Calu3 (cell line): ENCODE measurements around the gene ABCC8. TPM values are rescaled to one million over a fixed set of nuclear protein-coding genes. Genes with fewer than 3 reads are reported as not detected.

ENCODE experiments used
- BruUV-seq: library from RNA; stranded (reverse); fragments of 400-500 nt; replicated peaks from 2 replicates; lab custom pipeline; 2021; lab: Mats Ljungman, UMichigan
- CTCF ChIA-PET: fragments of 300-600 bp; sonication (Branson Sonifier 250); formaldehyde crosslinking; loops from one replicate; lab custom pipeline; 2022; ENCODE audit warnings: antibody characterized with exemption; lab: Charles Lee
- DNase-seq: peaks from one replicate; pipeline ENCODE4 v3.0.0; 2022
- H3K27ac Mint-ChIP-seq: one replicate; pipeline ENCODE4 v1.8.0; 2022; ENCODE audit warnings: mixed read lengths; ENCODE audit not compliant: unreplicated experiment
- H3K27me3 Mint-ChIP-seq: one replicate; pipeline ENCODE4 v1.8.0; 2022; ENCODE audit warnings: mixed read lengths; ENCODE audit not compliant: unreplicated experiment
- H3K36me3 Mint-ChIP-seq: one replicate; pipeline ENCODE4 v1.8.0; 2022; ENCODE audit warnings: mild to moderate bottlenecking, moderate library complexity, mixed read lengths; ENCODE audit not compliant: insufficient read depth, unreplicated experiment
- H3K4me1 Mint-ChIP-seq: one replicate; pipeline ENCODE4 v1.8.0; 2022; ENCODE audit warnings: mild to moderate bottlenecking, low read depth, mixed read lengths; ENCODE audit not compliant: unreplicated experiment
- H3K4me3 Mint-ChIP-seq: one replicate; pipeline ENCODE4 v1.8.0; 2022; ENCODE audit warnings: mild to moderate bottlenecking, low read depth, moderate library complexity, mixed read lengths; ENCODE audit not compliant: unreplicated experiment
- H3K9me3 Mint-ChIP-seq: one replicate; pipeline ENCODE4 v1.8.0; 2022; ENCODE audit warnings: low read depth, mixed read lengths; ENCODE audit not compliant: unreplicated experiment
- CTCF ChIP-seq: fragments of 200-600 bp; IDR thresholded peaks from one replicate; pipeline ENCODE4 v1.8.0; 2022; ENCODE audit warnings: antibody characterized with exemption; ENCODE audit not compliant: unreplicated experiment
- intact Hi-C: fragments of 100-400 bp; cut with micrococcal nuclease; formaldehyde crosslinking; loops from one replicate; pipeline ENCODE4 v1.10.0; 2022; ENCODE audit not compliant: unreplicated experiment
- total RNA-seq: library from RNA; stranded (reverse); gene quantifications from 2 replicates; pipeline ENCODE4 v1.2.3, GENCODE V29; 2022

Gene ABCC8
- total RNA-seq, 1 experiment from 2014 or later, result 0.76 TPM

- TF ChIP-seq CTCF, result no peak
- Mint-ChIP-seq H3K4me1 (peaks cover 12% of the 10 kb centered on the region), H3K4me3 (peak within 1 kb of the TSS; percentile 70), H3K9me3 (no peaks in the 10 kb centered on the region), H3K27me3 (no peaks in the 10 kb centered on the region), H3K36me3 (peaks cover 33% of the 10 kb centered on the region), H3K27ac (peak within 1 kb of the TSS; percentile 1)
- DNase-seq, result peak; percentile 43
- CTCF ChIA-PET, result interaction anchor here (0.6 to 3.1 kb wide), 5 partner anchors 10 to 1883 kb away, joined by 3 to 19 read pairs (median 3); no protein-coding TSS in a partner anchor
- BruUV-seq, result no TSS peak
- intact Hi-C loops, result loop anchor here (5.0 kb wide), 1 partner anchor 119 kb away; no protein-coding TSS in a partner anchor
Measured at GRCh38 chr11:17351510-17352176, 125.0 kb downstream of the ABCC8 start, which contains the start of gene NCR3LG1. NCR3LG1 (plus strand) TSS chr11:17351800; CDS start chr11:17351970, 170 bp downstream.

- H3K27me3 Mint-ChIP-seq, result no peaks in the 10 kb centered on the region
- CTCF ChIA-PET, result no interaction called here
- no TSS peak for BruUV-seq
- intact Hi-C loops, result loop anchor here (5.0 kb wide), 1 partner anchor 119 kb away; no protein-coding TSS in a partner anchor
- TF ChIP-seq CTCF, result no peak
- H3K36me3 Mint-ChIP-seq, result peaks cover 33% of the 10 kb centered on the region
- no peaks in the 10 kb centered on the region for H3K9me3 Mint-ChIP-seq
- H3K4me1 Mint-ChIP-seq, result peaks cover 12% of the 10 kb centered on the region
- H3K4me3 Mint-ChIP-seq, result peak overlapping the region; percentile 70
- H3K27ac Mint-ChIP-seq, result no peak overlapping the region
- DNase-seq, result no peak
Measured at GRCh38 chr11:17351172-17351509, 125.5 kb downstream of the ABCC8 start.

GRCh38 chr11:17350455-17351171, 126.0 kb downstream of the ABCC8 start:
- Mint-ChIP-seq H3K9me3 (no peaks in the 10 kb centered on the region), H3K27ac (no peak overlapping the region), H3K27me3 (no peaks in the 10 kb centered on the region), H3K4me1 (peaks cover 12% of the 10 kb centered on the region), H3K4me3 (peak overlapping the region; percentile 70), H3K36me3 (peaks cover 33% of the 10 kb centered on the region)
- no peak for DNase-seq
- TF ChIP-seq CTCF, result no peak
- CTCF ChIA-PET, result no interaction called here
- no TSS peak for BruUV-seq
- intact Hi-C loops, result loop anchor here (5.0 kb wide), 1 partner anchor 118 kb away; no protein-coding TSS in a partner anchor

GRCh38 chr11:17347676-17348075, 129.0 kb downstream of the ABCC8 start:
- no TSS peak for BruUV-seq

More at GRCh38 chr11:17347676-17348075, 129.0 kb downstream of the ABCC8 start:
- Mint-ChIP-seq H3K36me3 (peaks cover 14% of the 10 kb centered on the region), H3K27ac (no peak overlapping the region), H3K4me3 (no peak overlapping the region), H3K9me3 (no peaks in the 10 kb centered on the region), H3K27me3 (no peaks in the 10 kb centered on the region), H3K4me1 (peaks cover 7% of the 10 kb centered on the region)
- CTCF ChIA-PET, result interaction anchor here (0.6 kb wide), 1 partner anchor 175 kb away, joined by 4 read pairs; no protein-coding TSS in a partner anchor
- no peak for TF ChIP-seq CTCF
- no peak for DNase-seq
- intact Hi-C loops, result no loop called here
